Transverse colon (tissue), 4 donors: ENCODE measurements around the gene DRC3.

Source experiments
- CTCF ChIP-seq, 5 experiments: fragments of 200-600 bp in 3 of 5; fragments of 450-650 bp in 2 of 5; sonication (generic) in 3 of 5; IDR thresholded peaks; 1 replicate in 2 of 5; 2 replicates in 3 of 5; pipeline ENCODE4 v1.5.1; 2016 to 2017; ENCODE audit warnings: antibody characterized with exemption in 5 of 5, inconsistent platforms in 3 of 5, mild to moderate bottlenecking in 2 of 5, moderate library complexity in 1 of 5
- POLR2A ChIP-seq: fragments of 450-650 bp; IDR thresholded peaks from one replicate; pipeline ENCODE4 v1.6.1; 2016; ENCODE audit warnings: antibody characterized with exemption, mild to moderate bottlenecking, moderate library complexity
- POLR2AphosphoS5 ChIP-seq, 3 donors: sonication (generic); formaldehyde crosslinking; IDR thresholded peaks; one replicate each; pipeline ENCODE4 v1.6.1; 2016; ENCODE audit warnings: antibody characterized with exemption in 3 of 3

- TF ChIP-seq CTCF (IDR thresholded peaks at IDR 0.05), result no peak
- TF ChIP-seq POLR2AphosphoS5 (IDR thresholded peaks at IDR 0.05), result no peak
- no peak for TF ChIP-seq POLR2A
Measured at GRCh38 chr17:18055597-18055996, 82.9 kb downstream of the DRC3 start.
